Spleen (tissue), 11 donors: ENCODE measurements around the gene PLEKHO1. TPM values are rescaled to one million over a fixed set of nuclear protein-coding genes. Genes with fewer than 3 reads are reported as not detected.
A peak's percentile ranks its signal among the peaks of the same experiment; 100 is the strongest.

Experiments used
- DNase-seq: peaks from one replicate; pipeline ENCODE4 v3.0.0-alpha.2; 2020
- H3K27ac ChIP-seq, 8 donors: fragments of 200-600 bp; sonication (generic) in 7 of 8; 1 replicate in 4 of 8; 2 replicates in 4 of 8; pipeline versions ENCODE4 v1.5.0 to v1.8.0; 2016 to 2021; ENCODE audit warnings: inconsistent platforms in 4 of 8, mild to moderate bottlenecking in 4 of 8, moderate library complexity in 1 of 8
- H3K27me3 ChIP-seq, 7 donors: fragments of 200-600 bp; sonication (generic) in 6 of 7; replicated peaks in 1 of 7; 1 replicate in 4 of 7; 2 replicates in 3 of 7; pipeline versions ENCODE4 v1.5.0 to v1.8.0; 2016 to 2021; ENCODE audit warnings: inconsistent platforms in 3 of 7, mild to moderate bottlenecking in 1 of 7
- H3K36me3 ChIP-seq, 6 donors: fragments of 200-600 bp; sonication (generic) in 5 of 6; 1 replicate in 4 of 6; 2 replicates in 2 of 6; pipeline versions ENCODE4 v1.5.0 to v1.8.0; 2016 to 2021; ENCODE audit warnings: inconsistent platforms in 2 of 6
- H3K4me1 ChIP-seq, 6 donors: fragments of 200-600 bp; sonication (generic) in 5 of 6; 1 replicate in 3 of 6; 2 replicates in 3 of 6; pipeline versions ENCODE4 v1.5.0 to v1.8.0; 2016 to 2021; ENCODE audit warnings: inconsistent platforms in 3 of 6
- H3K4me3 ChIP-seq, 8 donors: fragments of 200-600 bp; sonication (generic) in 7 of 8; 1 replicate in 4 of 8; 2 replicates in 4 of 8; pipeline versions ENCODE4 v1.5.0 to v1.8.0; 2016 to 2021; ENCODE audit warnings: inconsistent platforms in 4 of 8, mild to moderate bottlenecking in 4 of 8, moderate library complexity in 2 of 8
- H3K9me3 ChIP-seq, 8 donors: fragments of 200-600 bp; sonication (generic) in 7 of 8; 1 replicate in 4 of 8; 2 replicates in 4 of 8; pipeline versions ENCODE4 v1.5.0 to v1.8.0; 2016 to 2021; ENCODE audit warnings: inconsistent platforms in 4 of 8
- POLR2A ChIP-seq, 3 donors: fragments of 450-650 bp; IDR thresholded peaks; one replicate each; pipeline ENCODE4 v1.5.1; 2017; ENCODE audit warnings: antibody characterized with exemption in 3 of 3, mild to moderate bottlenecking in 1 of 3
- POLR2AphosphoS5 ChIP-seq, 3 donors: sonication (generic); formaldehyde crosslinking; IDR thresholded peaks; one replicate each; pipeline ENCODE4 v1.5.1; 2017; ENCODE audit warnings: antibody characterized with exemption in 3 of 3
- WGBS, 5 donors: extraction: QIAGEN DNeasy Blood & Tissue Kit in 3 of 5; methylation state at CpG; one replicate each; pipeline versions ENCODE4 v1.1.5 to v1.1.7; 2013 to 2018; 5-methylcytosine and 5-hydroxymethylcytosine counted together
- intact Hi-C: fragments of 100-400 bp; cut with DNase I; formaldehyde crosslinking; loops from one replicate; pipeline ENCODE4 v1.15.0; 2023; ENCODE audit warnings: low total_unique reads
- polyA plus RNA-seq, 3 donors: library from polyadenylated mRNA; stranded (reverse); fragments of 200-250 nt; gene quantifications; one replicate each; pipeline ENCODE4 v1.2.1, GENCODE V29; 2013
- total RNA-seq, 7 donors: library from RNA; depleted of rRNA in 3 of 7; stranded (reverse); fragments of >200 nt in 3 of 7; fragmentation: NEBNext Ultra II Directional in 4 of 7; extraction: Animal tissue kit (Norgen Biotek cat#: 25700) in 4 of 7; gene quantifications; one replicate each; pipeline versions ENCODE4 v1.1.0 to v1.2.1, GENCODE V29; 2016 to 2021
- TF ChIP-seq, protein P1 (sequence below), 11 experiments: fragments of 200-600 bp in 7 of 11; fragments of 450-650 bp in 4 of 11; sonication (generic) in 4 of 11; IDR thresholded peaks in 8 of 11; conservative IDR thresholded peaks in 3 of 11; 1 replicate in 7 of 11; 2 replicates in 4 of 11; pipeline versions ENCODE4 v1.4.0 to v1.8.0; 2016 to 2021; ENCODE audit warnings: antibody characterized with exemption in 11 of 11, inconsistent platforms in 4 of 11, mild to moderate bottlenecking in 1 of 11
- donor health status: healthy with polysubstance abuse.
- donor health status: DM: no; HTN: no; CAD: no; lungs with moderate emphysema.
- donor health status: DM: no; HTN: no; CAD: no.
- donor health status: Bipolar disorder and iron deficiency.
- donor health status: healthy.
- donor health status: DM: no; HTN: no; CAD: no.
- donor health status: DM: yes; HTN: yes; CAD: no.

PLEKHO1 gene
- total and polyA plus RNA-seq, 10 donors = 95.9 to 228 (median 129) TPM

DNA sequence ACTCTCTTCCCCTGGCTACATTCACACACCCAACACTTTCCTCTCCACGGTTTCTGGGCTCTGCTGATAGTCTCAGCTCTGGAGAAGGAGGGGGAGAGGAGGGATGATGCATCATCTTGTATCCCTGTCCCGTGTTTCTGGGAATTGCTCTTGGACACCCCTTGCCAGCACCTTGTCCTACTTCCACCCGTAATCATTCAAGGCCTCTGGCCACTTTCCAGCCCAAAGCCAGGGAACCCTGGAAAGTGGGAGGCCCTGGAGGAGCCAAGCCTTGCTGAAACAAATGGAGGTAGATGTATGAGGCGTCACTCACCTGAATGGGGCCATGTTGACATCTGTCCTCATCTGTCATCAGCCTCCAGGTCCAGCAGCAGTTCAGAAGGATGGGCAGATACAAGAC is 4.4 kb downstream of the PLEKHO1 start:
- 58 to 66% (median 64%) methylated on average over 4 of the region's 4 CpGs for WGBS, 5 donors
- Histone ChIP-seq H3K4me3 (peak overlapping the region in 1 of 8 donors; percentile 13), H3K36me3 (peaks cover 3 to 75% (median 60%) of the 10 kb centered on the region in 6 donors), H3K4me1 (peaks cover 35 to 88% (median 69%) of the 10 kb centered on the region in 6 donors), H3K27me3 (peaks cover 0 to 15% (median 0%) of the 10 kb centered on the region in 7 donors), H3K9me3 (no peaks in the 10 kb centered on the region), H3K27ac (peak overlapping the region in 5 of 8 donors; percentile 24 to 95 (median 95))
- no peak for DNase-seq
- TF ChIP-seq POLR2A (IDR thresholded peaks at IDR 0.05) (no peak), POLR2AphosphoS5 (IDR thresholded peaks at IDR 0.05) (peak in 1 of 3 donors; percentile 33)
- TF ChIP-seq, protein P1, sequence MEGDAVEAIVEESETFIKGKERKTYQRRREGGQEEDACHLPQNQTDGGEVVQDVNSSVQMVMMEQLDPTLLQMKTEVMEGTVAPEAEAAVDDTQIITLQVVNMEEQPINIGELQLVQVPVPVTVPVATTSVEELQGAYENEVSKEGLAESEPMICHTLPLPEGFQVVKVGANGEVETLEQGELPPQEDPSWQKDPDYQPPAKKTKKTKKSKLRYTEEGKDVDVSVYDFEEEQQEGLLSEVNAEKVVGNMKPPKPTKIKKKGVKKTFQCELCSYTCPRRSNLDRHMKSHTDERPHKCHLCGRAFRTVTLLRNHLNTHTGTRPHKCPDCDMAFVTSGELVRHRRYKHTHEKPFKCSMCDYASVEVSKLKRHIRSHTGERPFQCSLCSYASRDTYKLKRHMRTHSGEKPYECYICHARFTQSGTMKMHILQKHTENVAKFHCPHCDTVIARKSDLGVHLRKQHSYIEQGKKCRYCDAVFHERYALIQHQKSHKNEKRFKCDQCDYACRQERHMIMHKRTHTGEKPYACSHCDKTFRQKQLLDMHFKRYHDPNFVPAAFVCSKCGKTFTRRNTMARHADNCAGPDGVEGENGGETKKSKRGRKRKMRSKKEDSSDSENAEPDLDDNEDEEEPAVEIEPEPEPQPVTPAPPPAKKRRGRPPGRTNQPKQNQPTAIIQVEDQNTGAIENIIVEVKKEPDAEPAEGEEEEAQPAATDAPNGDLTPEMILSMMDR (IDR thresholded peaks at IDR 0.05 in 8 of 11, conservative IDR thresholded peaks at IDR 0.05 in 3 of 11) = no peak
- intact Hi-C loops = no loop called here

DNA sequence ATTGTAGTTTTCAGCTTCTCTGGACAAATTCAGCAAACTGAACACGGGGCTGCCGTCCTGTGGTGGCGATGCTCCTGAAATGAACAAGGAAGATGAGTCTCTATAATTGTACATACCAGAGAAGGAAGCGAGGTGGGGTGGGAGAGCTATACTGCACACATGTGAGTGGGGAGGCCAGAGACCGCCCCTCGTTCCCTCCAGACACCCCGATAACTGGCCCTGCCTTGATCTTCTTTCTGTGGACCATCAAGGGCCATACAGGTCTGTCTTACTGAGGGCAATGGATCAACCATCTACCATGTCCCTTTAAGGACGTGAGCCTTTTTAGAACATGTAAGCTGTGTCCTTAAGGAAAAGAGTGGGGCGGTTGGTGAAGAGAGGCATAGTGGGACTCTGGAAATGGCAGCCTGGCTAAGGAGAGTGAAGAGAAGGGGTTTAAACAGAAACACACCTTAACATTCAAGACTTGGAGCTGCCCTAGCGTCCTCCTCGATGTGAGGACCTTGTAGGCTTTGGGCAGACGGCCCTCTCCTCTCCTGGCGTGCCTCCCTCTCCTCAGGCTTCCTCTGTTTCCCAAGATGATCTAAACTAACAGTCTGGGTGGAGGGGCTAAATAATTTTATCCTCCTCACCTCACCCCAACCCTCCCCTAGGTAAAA is 5.8 kb downstream of the PLEKHO1 start:
- Histone ChIP-seq H3K27me3 (peaks cover 0 to 10% (median 0%) of the 10 kb centered on the region in 7 donors), H3K27ac (peak overlapping the region in 5 of 8 donors; percentile 20 to 95 (median 93)), H3K4me1 (peaks cover 48 to 99% (median 80%) of the 10 kb centered on the region in 6 donors), H3K36me3 (peaks cover 3 to 81% (median 64%) of the 10 kb centered on the region in 6 donors), H3K4me3 (no peak overlapping the region), H3K9me3 (no peaks in the 10 kb centered on the region)
- TF ChIP-seq POLR2AphosphoS5 (IDR thresholded peaks at IDR 0.05) (peak in 1 of 3 donors; percentile 13), POLR2A (IDR thresholded peaks at IDR 0.05) (no peak)
- intact Hi-C loops = no loop called here
- DNase-seq = no peak
- WGBS, 5 donors = 91 to 95% (median 94%) methylated on average over 13 of the region's 13 CpGs

DNA sequence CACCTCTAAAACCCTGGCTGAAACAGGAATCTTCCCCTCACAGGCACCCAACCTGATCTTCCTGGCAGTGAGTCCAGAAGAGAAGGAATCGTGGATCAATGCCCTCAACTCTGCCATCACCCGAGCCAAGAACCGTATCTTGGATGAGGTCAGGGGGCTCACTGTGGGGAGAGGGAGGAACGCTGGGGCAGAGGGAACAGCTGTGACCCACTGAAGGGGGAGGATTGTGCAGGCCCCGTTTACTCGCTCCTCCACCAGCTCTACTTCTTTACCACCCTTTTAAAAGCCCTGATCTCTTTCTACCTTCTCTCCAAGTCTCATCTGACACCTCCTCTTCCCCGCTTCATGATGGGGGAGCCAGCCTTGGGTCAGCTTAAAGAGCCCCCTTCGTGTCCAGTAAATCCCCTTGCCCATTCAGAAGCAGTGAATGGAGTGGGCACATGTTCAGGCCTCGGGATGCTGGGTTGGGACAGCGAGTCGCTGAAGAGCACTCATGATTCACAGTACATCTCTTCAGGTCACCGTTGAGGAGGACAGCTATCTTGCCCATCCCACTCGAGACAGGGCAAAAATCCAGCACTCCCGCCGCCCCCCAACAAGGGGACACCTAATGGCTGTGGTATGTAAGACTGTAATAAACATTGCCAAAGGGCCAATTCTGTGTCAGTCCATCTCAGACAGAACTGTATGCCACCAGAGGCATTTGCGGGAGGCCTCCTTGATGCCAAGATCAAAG is 7.3 kb downstream of the PLEKHO1 start:
- no peak for DNase-seq
- Histone ChIP-seq H3K36me3 (peaks cover 3 to 78% (median 64%) of the 10 kb centered on the region in 6 donors), H3K9me3 (no peaks in the 10 kb centered on the region), H3K4me3 (no peak overlapping the region), H3K27me3 (no peaks in the 10 kb centered on the region), H3K27ac (peak overlapping the region in 4 of 8 donors; percentile 85 to 95 (median 92)), H3K4me1 (peaks cover 54 to 100% (median 82%) of the 10 kb centered on the region in 6 donors)
- intact Hi-C loops = no loop called here
- peak in 1 of 3 donors; percentile 9 for TF ChIP-seq POLR2AphosphoS5 (IDR thresholded peaks at IDR 0.05)
- TF ChIP-seq, protein P1 (IDR thresholded peaks at IDR 0.05 in 8 of 11, conservative IDR thresholded peaks at IDR 0.05 in 3 of 11) = no peak
- WGBS, 5 donors = 88 to 96% (median 91%) methylated on average over 16 of the region's 16 CpGs

DNA sequence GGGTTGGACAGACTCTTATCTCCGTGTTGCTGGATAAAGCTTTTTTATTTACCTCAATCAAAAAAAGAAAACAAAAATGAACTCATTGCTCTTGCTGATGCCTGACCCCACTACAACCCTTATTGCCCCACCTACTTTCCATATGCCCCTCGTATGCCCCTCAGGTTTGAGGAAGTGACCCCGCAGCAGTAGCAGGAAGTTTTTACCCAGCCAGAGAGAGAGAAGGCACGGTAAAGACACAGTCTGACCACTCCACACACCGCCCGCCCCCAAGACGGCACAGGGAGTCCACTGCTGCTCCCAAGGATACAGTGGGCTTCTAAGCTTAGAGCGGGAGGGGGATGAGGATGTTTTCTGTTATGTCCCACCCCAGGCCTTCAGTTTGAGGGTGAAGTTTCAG is 9.8 kb downstream of the PLEKHO1 start:
- DNase-seq = peak; percentile 85
- peaks cover 3 to 54% (median 47%) of the 10 kb centered on the region in 6 donors for H3K36me3 ChIP-seq
- H3K9me3 ChIP-seq = no peaks in the 10 kb centered on the region
- peak overlapping the region in 4 of 8 donors; percentile 6 to 61 (median 15) for H3K4me3 ChIP-seq
- H3K27ac ChIP-seq = peak overlapping the region; percentile 80 to 95 (median 88)
- no peaks in the 10 kb centered on the region for H3K27me3 ChIP-seq
- peaks cover 53 to 100% (median 82%) of the 10 kb centered on the region in 6 donors for H3K4me1 ChIP-seq
- peak in 2 of 3 donors; percentile 73 to 82 for TF ChIP-seq POLR2AphosphoS5 (IDR thresholded peaks at IDR 0.05)
- TF ChIP-seq POLR2A (IDR thresholded peaks at IDR 0.05) = peak in 1 of 3 donors; percentile 35
- TF ChIP-seq, protein P1 (IDR thresholded peaks at IDR 0.05 in 8 of 11, conservative IDR thresholded peaks at IDR 0.05 in 3 of 11) = no peak
- 21 to 27% (median 23%) methylated on average over 8 of the region's 8 CpGs for WGBS, 5 donors
- intact Hi-C loops = no loop called here
